Common myeloid progenitor, CD34-positive (primary cell): Measurements from ENCODE around the gene MOCOS.

Source experiments
- CTCF ChIA-PET: fragments of 350-600 bp; sonication (Branson Sonifier 250); formaldehyde crosslinking; loops from one replicate; lab custom pipeline; 2021; ENCODE audit warnings: antibody characterized with exemption; lab: Charles Lee
- POLR2A ChIA-PET: fragments of 350-600 bp; sonication (Branson Sonifier 250); formaldehyde crosslinking; loops from one replicate; lab custom pipeline; 2021; ENCODE audit warnings: antibody characterized with exemption; lab: Charles Lee
- DNase-seq, 3 donors: peaks; one replicate each; pipeline versions ENCODE4 v3.0.0 to v3.0.0-alpha.2; 2013
- H3K27ac ChIP-seq, 2 experiments: 1 replicate in 1 of 2; 2 replicates in 1 of 2; pipeline ENCODE4 v1.7.0; 2013; ENCODE audit warnings: inconsistent platforms in 2 of 2, low read length in 2 of 2, mild to moderate bottlenecking in 2 of 2, low read depth in 1 of 2, moderate library complexity in 1 of 2; ENCODE audit not compliant: severe bottlenecking in 2 of 2, insufficient read depth in 1 of 2, poor library complexity in 1 of 2
- H3K27me3 ChIP-seq, 5 experiments: replicated peaks in 2 of 5; 1 replicate in 3 of 5; 2 replicates in 2 of 5; pipeline versions ENCODE4 v1.6.1 to v1.7.0; 2013; ENCODE audit warnings: low read length in 4 of 5, mild to moderate bottlenecking in 2 of 5, moderate library complexity in 2 of 5, inconsistent platforms in 1 of 5; ENCODE audit not compliant: insufficient read depth in 5 of 5, control insufficient read depth in 4 of 5
- H3K36me3 ChIP-seq, 4 experiments: 1 replicate in 2 of 4; 2 replicates in 2 of 4; pipeline versions ENCODE4 v1.6.1 to v1.7.0; 2013; ENCODE audit warnings: low read length in 3 of 4, control low read depth in 1 of 4, mild to moderate bottlenecking in 1 of 4; ENCODE audit not compliant: control insufficient read depth in 4 of 4, insufficient read depth in 4 of 4
- H3K4me1 ChIP-seq, 4 experiments: 1 replicate in 3 of 4; 2 replicates in 1 of 4; pipeline versions ENCODE4 v1.6.1 to v1.7.1; 2013; ENCODE audit warnings: low read length in 3 of 4, mild to moderate bottlenecking in 3 of 4, control low read depth in 1 of 4, inconsistent platforms in 1 of 4, moderate library complexity in 1 of 4; ENCODE audit not compliant: control insufficient read depth in 4 of 4, insufficient read depth in 4 of 4; ENCODE audit errors: control extremely low read depth in 1 of 4
- H3K4me3 ChIP-seq, 7 experiments: 1 replicate in 4 of 7; 2 replicates in 3 of 7; pipeline versions ENCODE4 v1.5.1 to v1.7.0; 2013; ENCODE audit warnings: mild to moderate bottlenecking in 7 of 7, low read length in 6 of 7, moderate library complexity in 6 of 7, inconsistent platforms in 2 of 7, low read depth in 2 of 7, control low read depth in 1 of 7; ENCODE audit not compliant: insufficient read depth in 4 of 7, control insufficient read depth in 1 of 7; ENCODE audit errors: extremely low read depth in 1 of 7
- H3K9me3 ChIP-seq, 5 experiments: 1 replicate in 4 of 5; 2 replicates in 1 of 5; pipeline versions ENCODE4 v1.6.1 to v1.7.1; 2013; ENCODE audit warnings: low read length in 4 of 5, mild to moderate bottlenecking in 2 of 5, inconsistent platforms in 1 of 5, low read depth in 1 of 5, moderate library complexity in 1 of 5; ENCODE audit not compliant: control insufficient read depth in 4 of 5, insufficient read depth in 2 of 5; ENCODE audit errors: control extremely low read depth in 1 of 5
- WGBS: methylation state at CpG from one replicate; pipeline ENCODE4 v1.1.5; 2013; ENCODE audit not compliant: insufficient coverage; 5-methylcytosine and 5-hydroxymethylcytosine counted together

The MOCOS gene

GRCh38 chr18:36314754-36315153, 127.5 kb downstream of the MOCOS start:
- H3K9me3 ChIP-seq, result peaks cover 0 to 8% (median 0%) of the 10 kb centered on the region in 5 experiments
- H3K4me3 ChIP-seq, result no peak overlapping the region
- peaks cover 0 to 31% (median 7%) of the 10 kb centered on the region in 5 experiments for H3K27me3 ChIP-seq
- ChIA-PET POLR2A (no interaction called here), CTCF (no interaction called here)
- H3K27ac ChIP-seq, result no peak overlapping the region
- no peaks in the 10 kb centered on the region for H3K36me3 ChIP-seq
- no peaks in the 10 kb centered on the region for H3K4me1 ChIP-seq
- no peak for DNase-seq
- 72% methylated on average over 4 of the region's 4 CpGs for WGBS

GRCh38 chr18:36315736-36316135, 128.4 kb downstream of the MOCOS start:
- no peak overlapping the region for H3K4me3 ChIP-seq
- no peaks in the 10 kb centered on the region for H3K4me1 ChIP-seq
- CTCF ChIA-PET, result no interaction called here
- POLR2A ChIA-PET, result no interaction called here
- no peak for DNase-seq
- H3K27me3 ChIP-seq, result peaks cover 0 to 25% (median 7%) of the 10 kb centered on the region in 5 experiments
- H3K9me3 ChIP-seq, result peaks cover 0 to 8% (median 0%) of the 10 kb centered on the region in 5 experiments
- 90% methylated on average over 5 of the region's 10 CpGs for WGBS
- no peak overlapping the region for H3K27ac ChIP-seq
- no peaks in the 10 kb centered on the region for H3K36me3 ChIP-seq

- Histone ChIP-seq H3K4me3 (no peak overlapping the region), H3K36me3 (no peaks in the 10 kb centered on the region), H3K9me3 (peaks cover 0 to 8% (median 0%) of the 10 kb centered on the region in 5 experiments), H3K27ac (no peak overlapping the region), H3K4me1 (no peaks in the 10 kb centered on the region), H3K27me3 (peaks cover 0 to 23% (median 6%) of the 10 kb centered on the region in 5 experiments)
- POLR2A ChIA-PET, result no interaction called here
- CTCF ChIA-PET, result no interaction called here
- no peak for DNase-seq
- 100% methylated on average over 1 of the region's 2 CpGs for WGBS
These were observed 128.9 kb downstream of the MOCOS start for GRCh38 chr18:36316246-36316645.
